DND-41 (cell line): ENCODE data around the gene MEF2C.

ENCODE experiments used
- ATAC-seq: fragments of 200-7000 bp; cut with Tn5 transposase; 3 replicates; pipeline ENCODE4 v1.9.1; 2021; ENCODE audit warnings: low read depth; ENCODE audit not compliant: insufficient read depth
- DNase-seq: peaks from one replicate; pipeline ENCODE4 v3.0.0-alpha.2; 2020
- H2AFZ ChIP-seq: 2 replicates; pipeline ENCODE4 v1.6.0; 2012; ENCODE audit warnings: low read depth, low read length
- H3K27ac ChIP-seq: 2 replicates; pipeline ENCODE4 v1.5.1; 2012; ENCODE audit warnings: low read length, inconsistent platforms
- H3K27me3 ChIP-seq: fragments of 200-600 bp; sonication (generic); 2 replicates; pipeline ENCODE4 v1.6.0; 2012; ENCODE audit warnings: low read length, mild to moderate bottlenecking, inconsistent platforms; ENCODE audit not compliant: insufficient read depth, poor library complexity
- H3K36me3 ChIP-seq: 2 replicates; pipeline ENCODE4 v1.5.1; 2012; ENCODE audit warnings: low read length, inconsistent platforms; ENCODE audit not compliant: insufficient read depth
- H3K4me1 ChIP-seq: 2 replicates; pipeline ENCODE4 v1.5.1; 2012; ENCODE audit warnings: mild to moderate bottlenecking, low read length; ENCODE audit not compliant: insufficient read depth
- H3K4me2 ChIP-seq: 2 replicates; pipeline ENCODE4 v1.6.0; 2012; ENCODE audit warnings: mild to moderate bottlenecking, moderate library complexity, low read length, inconsistent platforms; ENCODE audit not compliant: insufficient read depth
- H3K4me3 ChIP-seq, 2 experiments: fragments of 200-600 bp in 1 of 2; shearing (Covaris generic) in 1 of 2; 2 replicates each; pipeline ENCODE4 v1.5.1; 2012 to 2016; ENCODE audit warnings: inconsistent platforms in 2 of 2, low read length in 2 of 2, mild to moderate bottlenecking in 2 of 2, low read depth in 1 of 2, moderate library complexity in 1 of 2
- H3K79me2 ChIP-seq: 2 replicates; pipeline ENCODE4 v1.6.0; 2012; ENCODE audit warnings: low read length, inconsistent platforms; ENCODE audit not compliant: insufficient read depth
- H3K9ac ChIP-seq: 2 replicates; pipeline ENCODE4 v1.6.0; 2012; ENCODE audit warnings: low read depth, mild to moderate bottlenecking, inconsistent platforms, low read length, moderate library complexity
- H3K9me3 ChIP-seq: 2 replicates; pipeline ENCODE4 v1.5.1; 2012; ENCODE audit warnings: low read length, moderate library complexity, mild to moderate bottlenecking, inconsistent platforms; ENCODE audit not compliant: insufficient read depth, severe bottlenecking
- H4K20me1 ChIP-seq: 2 replicates; pipeline ENCODE4 v1.6.0; 2012; ENCODE audit warnings: low read length; ENCODE audit not compliant: insufficient read depth
- CTCF ChIP-seq: IDR thresholded peaks from 2 replicates; pipeline ENCODE4 v1.5.1; 2012; ENCODE audit warnings: borderline replicate concordance, low read length, moderate library complexity, mild to moderate bottlenecking; ENCODE audit not compliant: poor library complexity, severe bottlenecking; ENCODE audit errors: extremely low read depth
- EZH2 ChIP-seq: IDR thresholded peaks from 3 replicates; pipeline ENCODE4 v1.6.1; 2012; ENCODE audit warnings: borderline replicate concordance, low read depth, mild to moderate bottlenecking, moderate library complexity, low read length, inconsistent platforms; ENCODE audit not compliant: severe bottlenecking

The MEF2C gene

GRCh38 chr5:88878976-88879375 lies 4.0 kb downstream of the MEF2C start:
- TF ChIP-seq EZH2 (no peak), CTCF (no peak)
- no peaks in the 10 kb centered on the region for H3K79me2 ChIP-seq
- H3K4me2 ChIP-seq = no peak overlapping the region
- no peak overlapping the region for H3K27ac ChIP-seq
- no peaks in the 10 kb centered on the region for H3K27me3 ChIP-seq
- no peak overlapping the region for H3K4me3 ChIP-seq
- ATAC-seq = no peak
- no peak overlapping the region for H3K9ac ChIP-seq
- no peak for DNase-seq
- H3K9me3 ChIP-seq = no peaks in the 10 kb centered on the region
- H3K36me3 ChIP-seq = no peaks in the 10 kb centered on the region
- no peaks in the 10 kb centered on the region for H4K20me1 ChIP-seq
- H2AFZ ChIP-seq = no peak overlapping the region
- H3K4me1 ChIP-seq = no peaks in the 10 kb centered on the region

GRCh38 chr5:88877826-88878225 lies 5.2 kb downstream of the MEF2C start:
- Histone ChIP-seq H3K9me3 (no peaks in the 10 kb centered on the region), H3K4me2 (no peak overlapping the region), H2AFZ (no peak overlapping the region), H3K4me3 (no peak overlapping the region), H3K4me1 (no peaks in the 10 kb centered on the region), H3K27ac (no peak overlapping the region), H4K20me1 (no peaks in the 10 kb centered on the region), H3K79me2 (no peaks in the 10 kb centered on the region), H3K27me3 (no peaks in the 10 kb centered on the region), H3K36me3 (no peaks in the 10 kb centered on the region), H3K9ac (no peak overlapping the region)
- TF ChIP-seq EZH2 (no peak), CTCF (no peak)
- ATAC-seq (no peak), DNase-seq (no peak)

DNA sequence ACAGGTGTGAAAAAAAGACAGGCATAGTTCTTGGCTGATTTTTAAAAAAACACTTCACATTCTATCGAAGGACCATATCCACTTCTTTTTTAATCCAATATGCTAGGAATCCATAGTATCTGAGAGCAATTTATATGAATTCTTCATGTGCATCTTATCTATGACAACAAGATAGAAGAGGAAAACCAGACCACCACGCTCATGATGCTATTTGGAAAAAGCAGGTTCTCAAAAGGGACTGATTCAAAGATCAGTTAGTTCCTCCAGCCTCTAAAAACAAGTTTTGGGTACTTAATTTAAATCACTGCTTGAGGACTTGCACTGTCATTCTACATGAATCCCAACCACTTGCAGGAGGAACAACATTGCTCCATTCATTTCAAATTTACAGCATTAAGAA lies 6.3 kb downstream of the MEF2C start:
- Histone ChIP-seq H4K20me1 (no peaks in the 10 kb centered on the region), H3K4me2 (no peak overlapping the region), H3K9me3 (no peaks in the 10 kb centered on the region), H3K27ac (no peak overlapping the region), H3K36me3 (no peaks in the 10 kb centered on the region), H3K9ac (no peak overlapping the region), H3K4me3 (no peak overlapping the region), H3K79me2 (no peaks in the 10 kb centered on the region), H2AFZ (no peak overlapping the region), H3K4me1 (no peaks in the 10 kb centered on the region), H3K27me3 (no peaks in the 10 kb centered on the region)
- ATAC-seq (no peak), DNase-seq (no peak)
- no peak for TF ChIP-seq EZH2
- TF ChIP-seq CTCF = no peak
